GM23338 (cell line): ENCODE results near the gene SLC16A6. TPM values are rescaled to one million over a fixed set of nuclear protein-coding genes. Genes with fewer than 3 reads are reported as not detected.
A peak's percentile ranks its signal among the peaks of the same experiment; 100 is the strongest.

Experiments
- ATAC-seq: fragments of 200-7000 bp; cut with Tn5 transposase; 3 replicates; pipeline ENCODE4 v1.9.1; 2020
- DNase-seq: peaks from one replicate; pipeline ENCODE4 v3.0.0-alpha.2; 2015; ENCODE audit warnings: low spot score
- H2AFZ ChIP-seq: fragments of 200-600 bp; sonication (generic); 2 replicates; pipeline ENCODE4 v1.8.0; 2016; ENCODE audit warnings: antibody characterized with exemption, mild to moderate bottlenecking, moderate library complexity
- H3F3A ChIP-seq: fragments of 200-600 bp; sonication (generic); replicated peaks from 2 replicates; pipeline ENCODE4 v1.8.0; 2017; ENCODE audit warnings: antibody characterized with exemption, mixed run types, low read depth
- H3K27ac ChIP-seq: fragments of 200-600 bp; sonication (generic); 2 replicates; pipeline ENCODE4 v1.6.1; 2016; ENCODE audit warnings: low read depth
- H3K27me3 ChIP-seq: fragments of 200-600 bp; sonication (generic); 2 replicates; pipeline ENCODE4 v1.8.0; 2016; ENCODE audit warnings: mild to moderate bottlenecking, mixed run types, moderate library complexity; ENCODE audit not compliant: insufficient read depth
- H3K36me3 ChIP-seq: fragments of 200-600 bp; sonication (generic); 2 replicates; pipeline ENCODE4 v1.8.0; 2016; ENCODE audit warnings: mild to moderate bottlenecking; ENCODE audit not compliant: insufficient read depth
- H3K4me1 ChIP-seq: fragments of 200-600 bp; sonication (generic); 2 replicates; pipeline ENCODE4 v1.8.0; 2016; ENCODE audit warnings: mild to moderate bottlenecking, moderate library complexity; ENCODE audit not compliant: insufficient read depth
- H3K4me2 ChIP-seq: fragments of 200-600 bp; sonication (generic); 2 replicates; pipeline ENCODE4 v1.7.1; 2017; ENCODE audit warnings: mixed run types
- H3K4me3 ChIP-seq: fragments of 200-600 bp; sonication (generic); 2 replicates; pipeline ENCODE4 v1.6.1; 2016; ENCODE audit warnings: mixed run types
- H3K79me2 ChIP-seq: fragments of 200-600 bp; sonication (generic); replicated peaks from 2 replicates; pipeline ENCODE4 v1.8.0; 2017; ENCODE audit warnings: mild to moderate bottlenecking; ENCODE audit not compliant: insufficient read depth
- H3K9me2 ChIP-seq: fragments of 200-600 bp; sonication (generic); 2 replicates; pipeline ENCODE4 v1.8.0; 2017; ENCODE audit not compliant: insufficient read depth
- H4K20me1 ChIP-seq: fragments of 200-600 bp; sonication (generic); replicated peaks from 2 replicates; pipeline ENCODE4 v1.8.0; 2017; ENCODE audit warnings: mild to moderate bottlenecking; ENCODE audit not compliant: insufficient read depth
- H3K27ac Mint-ChIP-seq: 2 replicates; pipeline ENCODE4 v1.8.0; 2020; ENCODE audit warnings: inconsistent platforms, mild to moderate bottlenecking, moderate library complexity, mixed read lengths
- H3K27me3 Mint-ChIP-seq: 3 replicates; pipeline ENCODE4 v1.8.0; 2022; ENCODE audit warnings: low read depth, mild to moderate bottlenecking, moderate library complexity, mixed read lengths, inconsistent platforms; ENCODE audit not compliant: insufficient read depth, poor library complexity
- H3K36me3 Mint-ChIP-seq: 3 replicates; pipeline ENCODE4 v1.8.0; 2021; ENCODE audit warnings: low read depth, mild to moderate bottlenecking, inconsistent platforms, moderate library complexity, mixed read lengths
- H3K4me1 Mint-ChIP-seq: 3 replicates; pipeline ENCODE4 v1.8.0; 2020; ENCODE audit warnings: mild to moderate bottlenecking, inconsistent platforms, mixed read lengths
- H3K4me3 Mint-ChIP-seq: 3 replicates; pipeline ENCODE4 v1.8.0; 2021; ENCODE audit warnings: moderate library complexity, mild to moderate bottlenecking, inconsistent platforms, mixed read lengths
- H3K9me3 Mint-ChIP-seq: 3 replicates; pipeline ENCODE4 v1.8.0; 2020; ENCODE audit warnings: moderate library complexity, mild to moderate bottlenecking, inconsistent platforms, mixed read lengths
- CREB1 ChIP-seq: fragments of 250-450 bp; sonication (Bioruptor Pico); IDR thresholded peaks from 2 replicates; pipeline ENCODE4 v1.5.0; 2020; ENCODE audit warnings: low read depth, mild to moderate bottlenecking, moderate library complexity
- EZH2 ChIP-seq: fragments of 200-600 bp; sonication (generic); IDR thresholded peaks from one replicate; pipeline ENCODE4 v1.8.0; 2017; ENCODE audit warnings: antibody characterized with exemption, mild to moderate bottlenecking, low read depth; ENCODE audit not compliant: unreplicated experiment
- EZH2phosphoT487 ChIP-seq: fragments of 200-600 bp; sonication (generic); IDR thresholded peaks from one replicate; pipeline ENCODE4 v1.8.1; 2018; ENCODE audit warnings: antibody characterized with exemption; ENCODE audit not compliant: unreplicated experiment
- JUNB ChIP-seq: IDR thresholded peaks from one replicate; pipeline ENCODE4 v1.6.1; 2016; ENCODE audit warnings: antibody characterized with exemption; ENCODE audit not compliant: unreplicated experiment
- NANOG ChIP-seq: IDR thresholded peaks from 2 replicates; pipeline ENCODE4 v1.6.1; 2016; ENCODE audit warnings: antibody characterized with exemption, borderline replicate concordance
- POLR2AphosphoS5 ChIP-seq: IDR thresholded peaks from 2 replicates; pipeline ENCODE4 v1.6.1; 2016; ENCODE audit warnings: antibody characterized with exemption, low read depth
- STAT1 ChIP-seq: IDR thresholded peaks from one replicate; pipeline ENCODE4 v1.6.1; 2016; ENCODE audit warnings: antibody characterized with exemption; ENCODE audit not compliant: unreplicated experiment
- ZNF114 ChIP-seq: fragments of 250-450 bp; sonication (Bioruptor Pico); IDR thresholded peaks from 2 replicates; pipeline ENCODE4 v1.5.0; 2020; ENCODE audit warnings: mild to moderate bottlenecking, moderate library complexity
- ZNF331 ChIP-seq: fragments of 250-450 bp; sonication (Bioruptor Pico); IDR thresholded peaks from 2 replicates; pipeline ENCODE4 v1.5.0; 2020; ENCODE audit warnings: low read depth, mild to moderate bottlenecking, moderate library complexity
- polyA plus RNA-seq: library from polyadenylated mRNA; unstranded; fragments of >200 nt; fragmentation: Nextera tagmentation; extraction: Ambion mirVana; gene quantifications from 2 replicates; pipeline ENCODE4 v1.2.1, GENCODE V29; 2016
- total RNA-seq: library from RNA; depleted of rRNA; stranded (reverse); fragments of >200 nt; shearing (Covaris generic); gene quantifications from 2 replicates; pipeline ENCODE4 v1.2.3, GENCODE V29; 2014
- TF ChIP-seq, protein P1 (sequence below): fragments of 250-450 bp; sonication (Bioruptor Pico); IDR thresholded peaks from 2 replicates; pipeline ENCODE4 v1.5.0; 2020; ENCODE audit warnings: mild to moderate bottlenecking, moderate library complexity
- TF ChIP-seq, protein P2 (sequence below), 2 experiments: fragments of 200-600 bp in 1 of 2; sonication (generic) in 1 of 2; conservative IDR thresholded peaks; 2 replicates each; pipeline versions ENCODE4 v1.5.1 to v1.6.1; 2016 to 2017; ENCODE audit warnings: antibody characterized with exemption in 2 of 2, low read depth in 2 of 2, mild to moderate bottlenecking in 2 of 2, moderate library complexity in 1 of 2
- TF ChIP-seq, protein P3 (sequence below): IDR thresholded peaks from one replicate; pipeline ENCODE4 v1.6.1; 2018; ENCODE audit warnings: antibody characterized with exemption; ENCODE audit not compliant: unreplicated experiment
- TF ChIP-seq, protein P4 (sequence below): IDR thresholded peaks from 2 replicates; pipeline ENCODE4 v1.6.1; 2016; ENCODE audit warnings: antibody characterized with exemption

SLC16A6 gene
- total and polyA plus RNA-seq, 2 experiments from 2014 or later: not detected

DNA sequence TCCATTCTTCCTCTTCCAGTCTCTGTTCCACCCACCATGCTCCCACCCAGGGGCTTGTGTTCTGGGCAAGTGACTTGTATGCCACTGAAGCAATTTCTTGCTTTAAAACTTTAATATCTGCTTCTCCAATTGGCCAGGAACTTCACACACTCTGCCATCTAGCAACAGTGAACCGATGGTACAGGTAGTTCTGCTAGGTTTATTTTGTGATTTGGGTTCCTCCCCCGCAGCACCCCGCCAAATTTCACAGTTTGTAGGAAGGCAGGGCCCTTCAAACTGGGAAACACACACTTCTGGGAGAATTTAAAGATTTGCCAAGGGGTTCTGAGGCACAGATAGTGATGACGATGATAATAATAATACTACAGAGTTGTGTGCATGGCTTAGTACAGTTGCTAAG is 3.7 kb upstream of the SLC16A6 start:
- Mint-ChIP-seq H3K4me3 (no peak overlapping the region), H3K36me3 (no peaks in the 10 kb centered on the region; the same call in 2 of the 3 replicates), H3K27ac (no peak overlapping the region), H3K27me3 (peaks cover 38% of the 10 kb centered on the region), H3K9me3 (no peaks in the 10 kb centered on the region), H3K4me1 (peaks cover 50% of the 10 kb centered on the region)
- Histone ChIP-seq H3K27ac (no peak overlapping the region), H3K79me2 (no peaks in the 10 kb centered on the region), H3K27me3 (peaks cover 44% of the 10 kb centered on the region), H3K4me1 (peaks cover 50% of the 10 kb centered on the region), H3F3A (peaks cover 13% of the 10 kb centered on the region), H2AFZ (no peak overlapping the region), H4K20me1 (no peaks in the 10 kb centered on the region), H3K4me2 (peak overlapping the region; percentile 59), H3K9me2 (no peaks in the 10 kb centered on the region), H3K4me3 (no peak overlapping the region), H3K36me3 (no peaks in the 10 kb centered on the region)
- ATAC-seq (no peak), DNase-seq (no peak)
- TF ChIP-seq POLR2AphosphoS5: no peak
- TF ChIP-seq, protein P1, sequence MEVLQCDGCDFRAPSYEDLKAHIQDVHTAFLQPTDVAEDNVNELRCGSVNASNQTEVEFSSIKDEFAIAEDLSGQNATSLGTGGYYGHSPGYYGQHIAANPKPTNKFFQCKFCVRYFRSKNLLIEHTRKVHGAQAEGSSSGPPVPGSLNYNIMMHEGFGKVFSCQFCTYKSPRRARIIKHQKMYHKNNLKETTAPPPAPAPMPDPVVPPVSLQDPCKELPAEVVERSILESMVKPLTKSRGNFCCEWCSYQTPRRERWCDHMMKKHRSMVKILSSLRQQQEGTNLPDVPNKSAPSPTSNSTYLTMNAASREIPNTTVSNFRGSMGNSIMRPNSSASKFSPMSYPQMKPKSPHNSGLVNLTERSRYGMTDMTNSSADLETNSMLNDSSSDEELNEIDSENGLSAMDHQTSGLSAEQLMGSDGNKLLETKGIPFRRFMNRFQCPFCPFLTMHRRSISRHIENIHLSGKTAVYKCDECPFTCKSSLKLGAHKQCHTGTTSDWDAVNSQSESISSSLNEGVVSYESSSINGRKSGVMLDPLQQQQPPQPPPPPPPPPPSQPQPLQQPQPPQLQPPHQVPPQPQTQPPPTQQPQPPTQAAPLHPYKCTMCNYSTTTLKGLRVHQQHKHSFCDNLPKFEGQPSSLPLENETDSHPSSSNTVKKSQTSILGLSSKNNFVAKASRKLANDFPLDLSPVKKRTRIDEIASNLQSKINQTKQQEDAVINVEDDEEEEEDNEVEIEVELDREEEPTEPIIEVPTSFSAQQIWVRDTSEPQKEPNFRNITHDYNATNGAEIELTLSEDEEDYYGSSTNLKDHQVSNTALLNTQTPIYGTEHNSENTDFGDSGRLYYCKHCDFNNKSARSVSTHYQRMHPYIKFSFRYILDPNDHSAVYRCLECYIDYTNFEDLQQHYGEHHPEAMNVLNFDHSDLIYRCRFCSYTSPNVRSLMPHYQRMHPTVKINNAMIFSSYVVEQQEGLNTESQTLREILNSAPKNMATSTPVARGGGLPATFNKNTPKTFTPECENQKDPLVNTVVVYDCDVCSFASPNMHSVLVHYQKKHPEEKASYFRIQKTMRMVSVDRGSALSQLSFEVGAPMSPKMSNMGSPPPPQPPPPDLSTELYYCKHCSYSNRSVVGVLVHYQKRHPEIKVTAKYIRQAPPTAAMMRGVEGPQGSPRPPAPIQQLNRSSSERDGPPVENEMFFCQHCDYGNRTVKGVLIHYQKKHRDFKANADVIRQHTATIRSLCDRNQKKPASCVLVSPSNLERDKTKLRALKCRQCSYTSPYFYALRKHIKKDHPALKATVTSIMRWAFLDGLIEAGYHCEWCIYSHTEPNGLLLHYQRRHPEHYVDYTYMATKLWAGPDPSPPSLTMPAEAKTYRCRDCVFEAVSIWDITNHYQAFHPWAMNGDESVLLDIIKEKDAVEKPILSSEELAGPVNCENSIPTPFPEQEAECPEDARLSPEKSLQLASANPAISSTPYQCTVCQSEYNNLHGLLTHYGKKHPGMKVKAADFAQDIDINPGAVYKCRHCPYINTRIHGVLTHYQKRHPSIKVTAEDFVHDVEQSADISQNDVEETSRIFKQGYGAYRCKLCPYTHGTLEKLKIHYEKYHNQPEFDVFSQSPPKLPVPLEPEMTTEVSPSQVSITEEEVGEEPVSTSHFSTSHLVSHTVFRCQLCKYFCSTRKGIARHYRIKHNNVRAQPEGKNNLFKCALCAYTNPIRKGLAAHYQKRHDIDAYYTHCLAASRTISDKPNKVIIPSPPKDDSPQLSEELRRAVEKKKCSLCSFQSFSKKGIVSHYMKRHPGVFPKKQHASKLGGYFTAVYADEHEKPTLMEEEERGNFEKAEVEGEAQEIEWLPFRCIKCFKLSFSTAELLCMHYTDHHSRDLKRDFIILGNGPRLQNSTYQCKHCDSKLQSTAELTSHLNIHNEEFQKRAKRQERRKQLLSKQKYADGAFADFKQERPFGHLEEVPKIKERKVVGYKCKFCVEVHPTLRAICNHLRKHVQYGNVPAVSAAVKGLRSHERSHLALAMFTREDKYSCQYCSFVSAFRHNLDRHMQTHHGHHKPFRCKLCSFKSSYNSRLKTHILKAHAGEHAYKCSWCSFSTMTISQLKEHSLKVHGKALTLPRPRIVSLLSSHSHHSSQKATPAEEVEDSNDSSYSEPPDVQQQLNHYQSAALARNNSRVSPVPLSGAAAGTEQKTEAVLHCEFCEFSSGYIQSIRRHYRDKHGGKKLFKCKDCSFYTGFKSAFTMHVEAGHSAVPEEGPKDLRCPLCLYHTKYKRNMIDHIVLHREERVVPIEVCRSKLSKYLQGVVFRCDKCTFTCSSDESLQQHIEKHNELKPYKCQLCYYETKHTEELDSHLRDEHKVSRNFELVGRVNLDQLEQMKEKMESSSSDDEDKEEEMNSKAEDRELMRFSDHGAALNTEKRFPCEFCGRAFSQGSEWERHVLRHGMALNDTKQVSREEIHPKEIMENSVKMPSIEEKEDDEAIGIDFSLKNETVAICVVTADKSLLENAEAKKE (CRISPR knock-in tag): no peak
- TF ChIP-seq STAT1: no peak
- TF ChIP-seq, protein P2, sequence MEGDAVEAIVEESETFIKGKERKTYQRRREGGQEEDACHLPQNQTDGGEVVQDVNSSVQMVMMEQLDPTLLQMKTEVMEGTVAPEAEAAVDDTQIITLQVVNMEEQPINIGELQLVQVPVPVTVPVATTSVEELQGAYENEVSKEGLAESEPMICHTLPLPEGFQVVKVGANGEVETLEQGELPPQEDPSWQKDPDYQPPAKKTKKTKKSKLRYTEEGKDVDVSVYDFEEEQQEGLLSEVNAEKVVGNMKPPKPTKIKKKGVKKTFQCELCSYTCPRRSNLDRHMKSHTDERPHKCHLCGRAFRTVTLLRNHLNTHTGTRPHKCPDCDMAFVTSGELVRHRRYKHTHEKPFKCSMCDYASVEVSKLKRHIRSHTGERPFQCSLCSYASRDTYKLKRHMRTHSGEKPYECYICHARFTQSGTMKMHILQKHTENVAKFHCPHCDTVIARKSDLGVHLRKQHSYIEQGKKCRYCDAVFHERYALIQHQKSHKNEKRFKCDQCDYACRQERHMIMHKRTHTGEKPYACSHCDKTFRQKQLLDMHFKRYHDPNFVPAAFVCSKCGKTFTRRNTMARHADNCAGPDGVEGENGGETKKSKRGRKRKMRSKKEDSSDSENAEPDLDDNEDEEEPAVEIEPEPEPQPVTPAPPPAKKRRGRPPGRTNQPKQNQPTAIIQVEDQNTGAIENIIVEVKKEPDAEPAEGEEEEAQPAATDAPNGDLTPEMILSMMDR (conservative IDR thresholded peaks at IDR 0.05; ENCODE audit: low read depth in 2 of 2): no peak
- no peak for TF ChIP-seq ZNF331 (CRISPR knock-in tag)
- TF ChIP-seq CREB1 (CRISPR knock-in tag): no peak
- TF ChIP-seq NANOG: no peak
- no peak for TF ChIP-seq JUNB
- TF ChIP-seq, protein P3, sequence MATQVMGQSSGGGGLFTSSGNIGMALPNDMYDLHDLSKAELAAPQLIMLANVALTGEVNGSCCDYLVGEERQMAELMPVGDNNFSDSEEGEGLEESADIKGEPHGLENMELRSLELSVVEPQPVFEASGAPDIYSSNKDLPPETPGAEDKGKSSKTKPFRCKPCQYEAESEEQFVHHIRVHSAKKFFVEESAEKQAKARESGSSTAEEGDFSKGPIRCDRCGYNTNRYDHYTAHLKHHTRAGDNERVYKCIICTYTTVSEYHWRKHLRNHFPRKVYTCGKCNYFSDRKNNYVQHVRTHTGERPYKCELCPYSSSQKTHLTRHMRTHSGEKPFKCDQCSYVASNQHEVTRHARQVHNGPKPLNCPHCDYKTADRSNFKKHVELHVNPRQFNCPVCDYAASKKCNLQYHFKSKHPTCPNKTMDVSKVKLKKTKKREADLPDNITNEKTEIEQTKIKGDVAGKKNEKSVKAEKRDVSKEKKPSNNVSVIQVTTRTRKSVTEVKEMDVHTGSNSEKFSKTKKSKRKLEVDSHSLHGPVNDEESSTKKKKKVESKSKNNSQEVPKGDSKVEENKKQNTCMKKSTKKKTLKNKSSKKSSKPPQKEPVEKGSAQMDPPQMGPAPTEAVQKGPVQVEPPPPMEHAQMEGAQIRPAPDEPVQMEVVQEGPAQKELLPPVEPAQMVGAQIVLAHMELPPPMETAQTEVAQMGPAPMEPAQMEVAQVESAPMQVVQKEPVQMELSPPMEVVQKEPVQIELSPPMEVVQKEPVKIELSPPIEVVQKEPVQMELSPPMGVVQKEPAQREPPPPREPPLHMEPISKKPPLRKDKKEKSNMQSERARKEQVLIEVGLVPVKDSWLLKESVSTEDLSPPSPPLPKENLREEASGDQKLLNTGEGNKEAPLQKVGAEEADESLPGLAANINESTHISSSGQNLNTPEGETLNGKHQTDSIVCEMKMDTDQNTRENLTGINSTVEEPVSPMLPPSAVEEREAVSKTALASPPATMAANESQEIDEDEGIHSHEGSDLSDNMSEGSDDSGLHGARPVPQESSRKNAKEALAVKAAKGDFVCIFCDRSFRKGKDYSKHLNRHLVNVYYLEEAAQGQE: no peak
- TF ChIP-seq ZNF114 (CRISPR knock-in tag): no peak
- TF ChIP-seq, protein P4, sequence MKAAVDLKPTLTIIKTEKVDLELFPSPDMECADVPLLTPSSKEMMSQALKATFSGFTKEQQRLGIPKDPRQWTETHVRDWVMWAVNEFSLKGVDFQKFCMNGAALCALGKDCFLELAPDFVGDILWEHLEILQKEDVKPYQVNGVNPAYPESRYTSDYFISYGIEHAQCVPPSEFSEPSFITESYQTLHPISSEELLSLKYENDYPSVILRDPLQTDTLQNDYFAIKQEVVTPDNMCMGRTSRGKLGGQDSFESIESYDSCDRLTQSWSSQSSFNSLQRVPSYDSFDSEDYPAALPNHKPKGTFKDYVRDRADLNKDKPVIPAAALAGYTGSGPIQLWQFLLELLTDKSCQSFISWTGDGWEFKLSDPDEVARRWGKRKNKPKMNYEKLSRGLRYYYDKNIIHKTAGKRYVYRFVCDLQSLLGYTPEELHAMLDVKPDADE: no peak
- no peak for TF ChIP-seq EZH2
- TF ChIP-seq EZH2phosphoT487: no peak
